DOHH2 (cell line): ENCODE data around the gene USP35.

Experiments used
- H3F3A ChIP-seq: fragments of 200-600 bp; sonication (generic), shearing (Covaris generic); 2 replicates; pipeline ENCODE4 v1.6.0; 2016; ENCODE audit warnings: antibody characterized with exemption, mild to moderate bottlenecking; ENCODE audit not compliant: control insufficient read depth, insufficient read depth
- H3K27ac ChIP-seq: fragments of 200-600 bp; sonication (generic); 2 replicates; pipeline ENCODE4 v1.5.1; 2014; ENCODE audit warnings: low read depth, mild to moderate bottlenecking, low read length, moderate library complexity
- H3K27me3 ChIP-seq: fragments of 200-600 bp; sonication (generic); 2 replicates; pipeline ENCODE4 v1.6.1; 2014; ENCODE audit warnings: mild to moderate bottlenecking, low read length, mixed read lengths; ENCODE audit not compliant: control insufficient read depth
- H3K36me3 ChIP-seq: fragments of 200-600 bp; sonication (generic); 2 replicates; pipeline ENCODE4 v1.6.1; 2014; ENCODE audit warnings: mild to moderate bottlenecking, low read length, moderate library complexity, mixed read lengths; ENCODE audit not compliant: control insufficient read depth
- H3K4me1 ChIP-seq: fragments of 200-600 bp; sonication (generic); 2 replicates; pipeline ENCODE4 v1.6.1; 2014; ENCODE audit warnings: mild to moderate bottlenecking, low read length, mixed read lengths; ENCODE audit not compliant: control insufficient read depth
- H3K4me2 ChIP-seq: fragments of 200-600 bp; sonication (generic); 2 replicates; pipeline ENCODE4 v1.6.0; 2014; ENCODE audit warnings: mild to moderate bottlenecking, low read length, moderate library complexity
- H3K4me3 ChIP-seq: fragments of 200-600 bp; sonication (generic); 2 replicates; pipeline ENCODE4 v1.5.1; 2014; ENCODE audit warnings: mild to moderate bottlenecking, low read length, mixed read lengths
- H3K79me2 ChIP-seq: fragments of 200-600 bp; sonication (generic); 2 replicates; pipeline ENCODE4 v1.6.1; 2014; ENCODE audit warnings: mild to moderate bottlenecking, low read length, mixed read lengths; ENCODE audit not compliant: control insufficient read depth
- H3K9me2 ChIP-seq: fragments of 200-600 bp; sonication (generic); replicated peaks from 2 replicates; pipeline ENCODE4 v1.6.1; 2014; ENCODE audit warnings: mild to moderate bottlenecking, low read length, mixed read lengths; ENCODE audit not compliant: control insufficient read depth
- H3K9me3 ChIP-seq: fragments of 200-600 bp; sonication (generic); 2 replicates; pipeline ENCODE4 v1.6.1; 2014; ENCODE audit warnings: antibody characterized with exemption, low read length, mixed read lengths; ENCODE audit not compliant: control insufficient read depth, insufficient read depth
- H4K20me1 ChIP-seq: fragments of 200-600 bp; sonication (generic); 2 replicates; pipeline ENCODE4 v1.6.0; 2014; ENCODE audit warnings: low read depth, mild to moderate bottlenecking, antibody characterized with exemption, low read length, moderate library complexity; ENCODE audit not compliant: control insufficient read depth, insufficient read depth
- CTCF ChIP-seq: fragments of 200-600 bp; sonication (generic); IDR thresholded peaks from one replicate; pipeline ENCODE4 v1.5.1; 2014; ENCODE audit warnings: antibody characterized with exemption, mild to moderate bottlenecking, low read depth, low read length; ENCODE audit not compliant: poor library complexity, severe bottlenecking
- EZH2phosphoT487 ChIP-seq: fragments of 200-600 bp; sonication (generic); IDR thresholded peaks from 2 replicates; pipeline ENCODE4 v1.6.1; 2017; ENCODE audit warnings: borderline replicate concordance, mild to moderate bottlenecking, antibody characterized with exemption, low read length, moderate library complexity, mixed read lengths

USP35 gene

GRCh38 chr11:78166855-78167469 lies 21.8 kb upstream of the USP35 start:
- H3F3A ChIP-seq, result no peaks in the 10 kb centered on the region
- no peak for TF ChIP-seq EZH2phosphoT487
- no peak for TF ChIP-seq CTCF
- no peaks in the 10 kb centered on the region for H3K36me3 ChIP-seq
- no peaks in the 10 kb centered on the region for H3K9me3 ChIP-seq
- no peak overlapping the region for H3K4me2 ChIP-seq
- H4K20me1 ChIP-seq, result no peaks in the 10 kb centered on the region
- no peaks in the 10 kb centered on the region for H3K9me2 ChIP-seq
- H3K79me2 ChIP-seq, result no peaks in the 10 kb centered on the region
- H3K27ac ChIP-seq, result no peak overlapping the region
- no peak overlapping the region for H3K4me3 ChIP-seq
- H3K4me1 ChIP-seq, result no peaks in the 10 kb centered on the region
- no peaks in the 10 kb centered on the region for H3K27me3 ChIP-seq

- H3K27ac ChIP-seq, result no peak overlapping the region
- H3F3A ChIP-seq, result no peaks in the 10 kb centered on the region
- H3K27me3 ChIP-seq, result no peaks in the 10 kb centered on the region
- TF ChIP-seq CTCF, result no peak
- TF ChIP-seq EZH2phosphoT487, result no peak
- no peak overlapping the region for H3K4me3 ChIP-seq
- no peaks in the 10 kb centered on the region for H4K20me1 ChIP-seq
- no peaks in the 10 kb centered on the region for H3K9me3 ChIP-seq
- H3K9me2 ChIP-seq, result no peaks in the 10 kb centered on the region
- H3K79me2 ChIP-seq, result no peaks in the 10 kb centered on the region
- H3K4me1 ChIP-seq, result no peaks in the 10 kb centered on the region
- no peak overlapping the region for H3K4me2 ChIP-seq
- H3K36me3 ChIP-seq, result no peaks in the 10 kb centered on the region
These were observed 19.9 kb upstream of the USP35 start for GRCh38 chr11:78168539-78169477.

- H3K9me3 ChIP-seq, result no peaks in the 10 kb centered on the region
- no peaks in the 10 kb centered on the region for H3K9me2 ChIP-seq
- H3K4me3 ChIP-seq, result no peak overlapping the region
- H4K20me1 ChIP-seq, result no peaks in the 10 kb centered on the region
- H3K27ac ChIP-seq, result no peak overlapping the region
- H3K27me3 ChIP-seq, result no peaks in the 10 kb centered on the region
- H3K79me2 ChIP-seq, result no peaks in the 10 kb centered on the region
- no peak for TF ChIP-seq EZH2phosphoT487
- TF ChIP-seq CTCF, result no peak
- no peaks in the 10 kb centered on the region for H3K36me3 ChIP-seq
- no peak overlapping the region for H3K4me2 ChIP-seq
- H3F3A ChIP-seq, result no peaks in the 10 kb centered on the region
- H3K4me1 ChIP-seq, result no peaks in the 10 kb centered on the region
These were observed 18.3 kb upstream of the USP35 start for GRCh38 chr11:78170413-78170812.
